GM18498 (cell line): ENCODE data around the gene RPS3.

Experiments
- ATAC-seq: cut with Tn5 transposase; IDR thresholded peaks from one replicate; pipeline ENCODE4 v1.9.1; 2021; ENCODE audit warnings: mild to moderate bottlenecking, moderate library complexity; ENCODE audit not compliant: unreplicated experiment

Gene RPS3

DNA sequence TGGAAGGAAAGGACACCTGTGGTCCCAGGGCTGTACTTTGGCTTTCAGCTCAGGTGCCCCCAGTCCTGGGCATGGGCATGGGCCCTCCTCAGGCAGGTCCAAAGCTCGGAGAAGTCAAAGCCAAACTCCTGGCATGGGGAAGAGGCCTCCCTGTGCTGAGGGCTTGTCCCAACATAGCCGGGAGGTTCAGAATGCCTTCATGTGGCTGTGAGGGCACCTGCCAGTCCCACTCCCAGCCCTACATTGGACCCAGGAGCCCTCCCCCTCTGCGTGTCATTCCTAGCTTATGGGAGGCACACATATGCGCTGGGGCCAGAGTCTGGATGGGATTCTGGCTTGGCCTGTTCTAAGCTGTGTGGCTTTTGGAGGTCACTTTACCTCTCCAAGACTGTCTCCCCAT lies 34.7 kb downstream of the RPS3 start:
- no peak for ATAC-seq

DNA sequence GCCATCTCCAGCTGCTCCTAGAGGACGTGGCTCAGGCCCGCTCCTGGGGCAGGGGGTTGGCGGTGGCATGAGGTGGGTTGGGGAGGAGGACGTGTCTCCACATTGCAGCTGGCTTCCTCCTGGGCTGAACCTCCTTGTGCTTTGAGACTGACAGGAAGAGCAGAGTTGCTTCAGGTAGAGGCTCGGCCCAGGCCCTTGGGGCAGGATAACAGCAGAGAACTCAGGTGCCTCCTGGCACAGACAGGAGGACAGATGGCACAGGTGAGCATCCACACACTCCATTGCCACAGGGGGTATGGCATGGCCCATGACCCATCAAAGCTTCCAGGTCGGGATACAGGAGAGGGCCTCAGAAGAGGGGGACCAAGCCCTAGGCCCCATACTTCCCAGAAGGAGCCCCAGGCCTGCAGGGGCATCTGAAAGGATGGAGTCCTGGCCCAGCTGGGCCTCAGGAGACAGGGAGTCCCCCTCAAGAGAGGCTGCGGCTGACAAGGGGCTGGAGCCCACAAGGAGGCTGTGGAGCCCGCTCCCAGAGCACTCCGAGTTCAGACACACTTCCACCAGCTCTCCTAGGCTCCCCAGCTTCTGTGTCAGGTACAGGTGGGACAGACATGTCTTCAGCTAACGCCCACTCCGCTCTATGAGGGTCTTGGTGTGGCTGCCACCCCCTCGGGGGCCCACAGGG lies 35.7 kb downstream of the RPS3 start:
- no peak for ATAC-seq

DNA sequence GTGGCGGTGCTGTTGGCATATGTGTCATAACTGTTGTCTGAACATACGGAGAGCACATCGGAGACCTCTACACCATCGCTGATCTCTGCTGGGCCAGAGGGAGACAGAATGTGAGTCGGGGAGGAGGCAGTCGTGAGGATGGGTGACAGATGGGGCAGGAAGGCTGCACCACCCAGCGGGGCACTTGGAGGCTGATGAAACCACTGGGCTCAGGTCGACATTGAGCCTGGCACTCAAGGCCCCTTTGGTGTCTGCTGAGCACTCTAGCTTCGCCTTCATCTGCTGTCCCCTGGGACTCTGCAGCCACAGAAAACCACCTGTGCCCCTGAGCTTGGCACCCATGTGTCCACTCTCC lies 36.2 kb downstream of the RPS3 start:
- no peak for ATAC-seq

DNA sequence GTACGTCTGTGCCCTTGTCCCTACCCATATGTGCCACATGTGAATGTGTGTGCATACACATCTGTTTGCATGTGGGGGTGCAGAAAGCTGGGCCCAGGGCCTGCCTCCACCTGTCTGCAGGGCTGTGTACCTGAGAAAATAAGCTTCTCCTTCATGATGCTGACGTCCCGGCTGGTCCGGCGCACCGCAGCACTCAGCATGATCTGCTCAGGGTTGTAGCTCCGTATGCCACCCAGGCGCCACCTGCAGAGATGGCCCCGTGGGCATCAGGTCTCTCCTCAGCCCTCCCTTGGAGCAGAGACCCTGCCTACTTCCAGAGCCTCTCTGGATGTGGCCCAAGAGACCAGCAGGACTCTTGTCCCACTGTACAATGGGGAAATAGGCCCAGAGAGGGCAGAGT lies 37.5 kb downstream of the RPS3 start:
- ATAC-seq, result no peak

DNA sequence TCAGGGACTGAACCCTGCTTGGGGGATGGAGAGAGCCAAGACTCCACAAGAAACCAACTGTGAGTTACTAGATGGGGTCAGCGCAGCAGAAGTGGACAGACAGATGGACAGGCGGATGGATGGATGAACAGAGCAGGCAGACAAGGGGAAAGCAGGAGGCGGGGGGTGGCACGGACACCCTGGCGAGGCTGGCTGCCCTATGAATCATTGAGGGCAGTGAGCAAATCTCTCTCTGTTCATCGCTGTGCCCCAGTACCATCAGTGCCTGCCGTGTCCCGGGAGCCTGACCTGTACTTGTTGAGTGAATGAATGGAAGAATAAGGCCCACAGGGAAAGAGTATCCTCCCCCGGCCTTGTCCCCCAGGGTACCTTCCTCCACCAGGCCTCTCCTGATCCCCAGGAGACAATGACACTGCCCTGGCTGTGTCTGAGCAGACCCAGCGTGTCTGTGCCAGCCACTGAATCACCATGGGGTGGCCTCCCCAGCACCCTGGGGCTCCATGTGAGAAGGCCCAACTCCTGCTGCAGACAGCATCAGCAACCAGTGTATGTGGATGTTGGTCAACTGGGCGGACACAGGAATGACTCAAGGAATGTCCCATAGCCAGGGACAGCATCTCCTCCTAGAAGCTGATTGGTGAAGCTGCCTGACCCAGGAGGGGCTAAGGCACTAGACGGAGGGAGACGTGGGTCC lies 38.8 kb downstream of the RPS3 start:
- ATAC-seq, result no peak

DNA sequence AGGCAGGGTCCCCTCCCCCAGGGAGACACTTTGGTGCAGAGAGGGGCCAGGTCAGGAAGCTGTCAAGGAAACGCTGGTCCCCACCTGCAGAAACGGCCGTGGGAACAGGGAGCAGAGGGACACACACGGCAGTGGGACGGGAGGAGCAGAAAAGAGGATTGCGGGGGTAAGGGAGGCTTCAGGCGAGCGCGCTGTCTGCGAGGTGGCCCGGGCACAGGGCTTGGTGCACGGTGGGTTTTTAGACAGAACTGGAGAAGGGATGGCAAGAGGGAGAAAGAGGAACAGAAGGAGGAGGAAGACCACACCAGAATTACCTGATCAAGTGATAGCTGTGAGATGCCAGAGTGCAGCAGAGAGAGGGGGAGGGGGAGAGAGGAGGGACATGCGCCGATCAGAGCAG lies 39.7 kb downstream of the RPS3 start:
- ATAC-seq, result no peak

DNA sequence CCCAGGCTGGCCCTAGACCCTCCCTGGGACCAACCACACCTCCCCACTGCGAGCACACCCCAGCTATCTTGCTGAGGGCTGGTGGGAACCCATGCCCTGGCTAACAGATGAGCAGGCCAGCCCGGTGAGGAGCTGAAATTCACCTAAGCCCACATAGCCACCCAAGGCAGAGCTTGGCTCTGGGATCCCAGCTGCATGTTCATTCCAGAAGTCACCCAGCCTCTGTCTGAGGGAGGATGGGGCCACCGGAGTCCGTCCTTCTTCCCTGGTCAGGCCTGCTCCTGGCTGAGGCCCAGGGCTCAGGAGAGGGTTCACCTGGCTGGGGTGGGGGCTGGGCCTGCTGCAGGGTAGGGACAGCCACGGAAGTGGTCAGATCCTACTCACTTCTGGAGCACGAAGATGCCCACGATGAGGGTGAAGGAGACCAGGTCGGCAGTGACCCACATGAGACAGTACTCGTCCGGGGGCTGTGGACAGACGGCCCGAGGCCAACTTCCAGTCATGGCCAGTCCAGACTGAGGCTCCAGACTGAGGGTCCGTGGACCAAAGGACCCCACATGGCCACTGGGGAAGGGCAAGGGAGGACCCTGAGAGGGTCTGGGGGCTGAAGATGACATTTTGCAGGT lies 40.3 kb downstream of the RPS3 start:
- no peak for ATAC-seq

DNA sequence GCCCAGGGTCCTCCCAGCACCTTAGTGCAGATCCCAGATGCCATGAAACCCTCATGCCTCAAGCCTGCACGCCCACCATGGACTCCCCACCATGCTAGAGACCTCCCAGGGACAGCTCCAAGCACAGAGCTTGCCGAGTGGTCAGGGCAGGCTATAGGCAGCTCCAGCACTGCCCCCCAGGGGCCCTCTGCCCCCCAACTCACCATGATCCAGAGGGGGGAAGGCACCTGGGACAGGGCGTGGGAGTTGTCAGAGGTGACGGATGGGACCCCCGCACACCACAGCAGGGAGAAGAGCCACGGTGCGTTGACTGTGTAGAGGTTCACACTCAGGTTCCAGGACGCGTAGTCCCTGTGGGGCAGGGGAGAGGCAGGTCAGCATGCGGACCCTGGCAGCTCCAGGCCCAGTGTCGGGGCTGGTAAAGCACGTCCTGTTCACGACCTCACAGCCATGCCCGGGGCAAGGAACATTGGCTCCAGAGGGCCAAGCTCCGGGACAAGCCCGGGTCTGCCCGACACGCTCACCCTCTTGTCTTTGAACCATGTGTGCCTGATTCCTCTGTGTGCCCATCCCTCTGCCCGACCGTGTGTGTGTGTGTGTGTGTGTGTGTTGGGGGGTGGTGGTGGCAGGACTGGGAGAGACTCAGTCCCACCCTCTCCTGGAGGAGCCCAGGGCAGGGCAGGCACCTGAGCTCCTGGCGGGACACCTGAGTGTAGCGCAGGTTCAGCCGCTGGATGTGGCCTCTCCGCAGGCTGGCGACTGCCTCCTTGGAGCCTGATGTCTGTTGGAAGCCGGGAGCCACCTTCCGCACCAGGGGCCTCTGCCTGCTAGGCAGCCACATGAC lies 41.9 kb downstream of the RPS3 start:
- no peak for ATAC-seq

DNA sequence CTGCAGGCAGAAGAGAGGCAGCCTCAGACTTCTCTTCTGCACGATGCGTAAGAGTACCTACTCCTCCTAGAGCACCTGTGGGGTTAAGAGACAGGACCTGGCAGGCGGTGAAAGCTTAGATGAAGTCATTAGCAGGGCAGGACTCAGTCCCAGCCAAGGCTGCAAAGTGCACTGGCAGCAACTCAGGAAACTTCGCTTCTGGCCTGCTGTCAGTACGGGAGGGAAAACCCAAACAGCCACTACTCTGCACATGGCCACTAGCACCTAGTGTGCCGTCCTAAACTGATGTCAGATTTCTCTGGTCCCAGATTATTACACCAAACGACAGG lies 42.5 kb downstream of the RPS3 start:
- no peak for ATAC-seq

DNA sequence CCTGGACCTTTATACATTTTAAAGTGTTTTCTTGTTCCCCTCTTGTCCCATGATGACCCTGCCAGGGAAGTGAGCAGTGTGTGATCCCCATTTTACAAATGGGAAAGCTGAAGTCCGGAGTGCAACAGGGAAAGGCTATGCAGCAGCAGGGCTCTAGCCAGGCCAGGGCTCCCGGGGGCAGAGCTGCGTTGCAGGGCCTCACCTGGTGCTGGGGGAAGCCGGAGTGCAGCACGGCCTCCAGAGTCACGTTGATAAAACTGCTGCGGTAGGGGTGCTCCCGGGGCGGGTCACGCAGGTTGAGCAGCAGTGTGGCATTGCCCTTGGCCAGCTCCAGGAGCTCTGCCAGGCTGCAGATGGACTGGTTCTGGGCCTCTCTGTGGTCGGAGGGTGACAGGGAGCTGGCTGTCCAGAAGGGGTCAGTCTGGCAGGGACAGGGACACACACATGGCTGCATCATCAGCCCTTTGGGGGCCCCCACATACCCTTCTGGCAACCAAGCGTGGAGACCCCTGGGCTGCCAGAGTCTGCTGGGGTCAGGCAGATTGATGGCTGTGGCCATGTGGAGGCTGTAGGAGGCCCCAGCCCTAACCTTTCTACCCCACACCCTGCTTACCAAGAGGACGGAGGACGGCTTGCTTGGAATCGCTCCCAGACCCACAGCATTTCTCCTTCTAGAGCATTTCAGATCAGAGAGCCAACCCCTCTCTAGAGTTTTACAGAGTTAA lies 43.0 kb downstream of the RPS3 start:
- ATAC-seq, result no peak

DNA sequence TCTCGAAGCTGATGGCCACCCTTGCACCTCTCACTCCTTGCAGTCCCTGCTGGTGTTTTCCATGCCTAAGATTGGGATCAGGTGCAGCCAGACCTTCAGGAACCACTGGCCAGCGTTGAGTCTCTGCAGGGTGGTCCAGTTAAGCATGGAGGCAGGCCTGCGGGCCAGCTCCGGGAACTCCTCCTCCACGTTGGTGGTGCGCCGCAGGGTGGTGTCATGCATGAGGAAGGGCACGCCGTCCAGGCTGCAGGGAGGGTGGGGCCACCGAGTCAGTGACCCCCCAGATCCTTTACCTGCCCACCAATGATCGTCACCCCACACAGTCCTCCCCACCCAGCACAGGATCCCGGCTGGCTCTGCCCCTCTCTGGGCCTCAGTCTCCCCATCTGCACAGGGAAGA lies 43.7 kb downstream of the RPS3 start:
- ATAC-seq, result no peak

DNA sequence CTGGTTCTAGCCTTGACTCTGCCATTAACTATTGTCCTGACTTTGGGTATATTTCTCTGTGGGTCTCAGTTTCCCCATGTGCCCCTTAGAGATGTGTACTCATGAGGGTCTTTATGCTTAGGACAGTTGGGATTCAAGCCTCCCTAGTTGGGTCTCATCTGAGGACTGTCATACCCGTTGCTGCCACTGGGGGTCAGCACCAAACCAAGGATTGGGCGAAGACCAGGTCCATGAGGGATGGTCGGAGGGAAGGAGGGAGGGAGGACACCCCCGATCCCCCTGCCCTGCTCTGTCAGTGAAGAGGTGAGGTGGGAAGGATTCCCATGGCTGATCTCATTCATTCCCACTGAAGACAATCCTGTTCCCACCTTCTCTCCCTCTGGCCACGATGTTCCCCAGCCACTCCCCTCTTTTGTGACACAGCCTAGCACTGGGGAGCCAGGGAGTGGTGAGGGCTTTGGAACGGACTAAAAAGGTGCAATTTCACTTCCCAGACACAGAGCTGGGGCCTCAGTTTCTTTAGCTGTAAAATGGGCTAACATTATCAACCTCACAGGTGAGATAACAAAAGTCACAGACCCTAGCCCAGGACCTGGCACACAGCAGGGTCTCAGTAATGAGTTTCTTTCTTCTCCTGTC lies 46.1 kb downstream of the RPS3 start:
- ATAC-seq, result no peak

DNA sequence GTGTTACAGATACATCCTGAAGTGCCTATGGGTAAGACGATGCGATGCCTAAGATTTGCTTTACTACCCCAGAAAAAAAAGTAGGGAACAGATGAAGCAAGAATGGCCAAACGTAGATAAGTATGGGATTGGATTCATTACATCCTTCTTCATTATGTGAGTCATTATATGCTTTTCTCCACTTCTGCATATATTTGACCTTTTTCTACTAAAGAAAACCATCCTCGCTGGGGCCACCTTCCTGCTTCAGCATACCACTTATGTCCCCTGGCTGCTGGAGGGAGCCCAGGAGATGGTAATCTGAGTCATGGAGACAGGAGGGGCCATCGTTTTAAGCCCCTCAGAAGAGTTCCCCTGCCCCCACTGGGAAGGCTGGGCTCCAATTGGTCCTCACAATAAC lies 48.1 kb downstream of the RPS3 start:
- ATAC-seq, result no peak

DNA sequence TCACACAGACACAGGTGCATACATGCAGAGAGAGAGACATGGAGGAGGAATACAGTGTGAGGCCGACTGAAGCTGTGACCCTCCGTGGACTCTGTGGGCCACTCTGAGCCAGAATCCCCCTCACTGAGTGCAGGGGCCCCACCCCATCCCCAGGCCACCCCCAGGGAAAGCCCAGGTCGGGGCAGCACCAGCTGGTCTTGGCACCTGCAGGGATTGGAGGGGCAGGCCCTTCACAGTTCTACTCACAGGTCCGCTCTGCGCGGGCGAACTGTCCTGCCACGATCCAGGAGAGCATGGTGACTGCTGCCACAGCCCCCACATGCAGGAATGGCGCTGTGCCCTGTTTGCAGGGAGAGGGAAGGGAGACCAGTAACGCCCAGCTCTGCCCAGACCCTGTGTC lies 50.0 kb downstream of the RPS3 start:
- no peak for ATAC-seq

DNA sequence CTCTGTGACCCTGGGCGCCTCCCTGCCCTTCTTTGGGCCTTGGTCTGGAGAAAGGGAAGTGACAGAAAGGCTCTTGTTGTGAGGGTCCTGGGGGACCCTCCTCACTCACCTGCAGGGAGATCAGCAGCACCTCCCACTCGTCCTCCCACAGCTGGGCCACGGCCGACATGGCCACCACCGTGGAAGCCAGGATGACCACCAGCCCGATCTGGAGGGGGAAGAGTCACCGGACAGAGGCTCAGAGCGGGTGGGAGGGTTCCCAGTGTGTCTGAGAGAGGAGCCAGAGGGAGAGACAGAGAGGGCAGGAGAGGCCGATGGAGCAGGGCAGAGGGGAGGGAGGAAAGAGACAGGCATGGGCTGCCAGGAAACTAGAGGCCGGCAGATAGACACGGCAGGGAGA lies 50.5 kb downstream of the RPS3 start:
- no peak for ATAC-seq

DNA sequence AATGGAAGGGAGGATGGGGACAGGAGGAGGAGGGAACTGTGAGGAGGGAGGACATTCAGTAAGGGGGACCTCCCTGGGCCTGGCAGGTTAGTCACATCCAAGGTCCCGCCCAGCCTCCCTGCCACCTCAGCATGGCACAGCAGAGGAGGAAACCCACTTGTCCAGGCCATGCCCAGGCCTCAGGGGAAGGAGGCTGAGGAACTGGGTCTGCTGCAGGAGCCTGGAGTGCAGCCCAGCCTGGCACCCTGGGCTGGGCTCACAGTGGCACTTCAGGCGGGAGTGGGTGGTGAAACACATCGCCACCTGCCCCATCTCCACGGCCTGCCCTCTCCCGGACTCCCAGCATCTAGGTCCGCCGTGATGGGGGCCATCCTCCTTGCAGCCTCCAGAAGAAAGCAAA lies 50.9 kb downstream of the RPS3 start:
- ATAC-seq, result no peak

DNA sequence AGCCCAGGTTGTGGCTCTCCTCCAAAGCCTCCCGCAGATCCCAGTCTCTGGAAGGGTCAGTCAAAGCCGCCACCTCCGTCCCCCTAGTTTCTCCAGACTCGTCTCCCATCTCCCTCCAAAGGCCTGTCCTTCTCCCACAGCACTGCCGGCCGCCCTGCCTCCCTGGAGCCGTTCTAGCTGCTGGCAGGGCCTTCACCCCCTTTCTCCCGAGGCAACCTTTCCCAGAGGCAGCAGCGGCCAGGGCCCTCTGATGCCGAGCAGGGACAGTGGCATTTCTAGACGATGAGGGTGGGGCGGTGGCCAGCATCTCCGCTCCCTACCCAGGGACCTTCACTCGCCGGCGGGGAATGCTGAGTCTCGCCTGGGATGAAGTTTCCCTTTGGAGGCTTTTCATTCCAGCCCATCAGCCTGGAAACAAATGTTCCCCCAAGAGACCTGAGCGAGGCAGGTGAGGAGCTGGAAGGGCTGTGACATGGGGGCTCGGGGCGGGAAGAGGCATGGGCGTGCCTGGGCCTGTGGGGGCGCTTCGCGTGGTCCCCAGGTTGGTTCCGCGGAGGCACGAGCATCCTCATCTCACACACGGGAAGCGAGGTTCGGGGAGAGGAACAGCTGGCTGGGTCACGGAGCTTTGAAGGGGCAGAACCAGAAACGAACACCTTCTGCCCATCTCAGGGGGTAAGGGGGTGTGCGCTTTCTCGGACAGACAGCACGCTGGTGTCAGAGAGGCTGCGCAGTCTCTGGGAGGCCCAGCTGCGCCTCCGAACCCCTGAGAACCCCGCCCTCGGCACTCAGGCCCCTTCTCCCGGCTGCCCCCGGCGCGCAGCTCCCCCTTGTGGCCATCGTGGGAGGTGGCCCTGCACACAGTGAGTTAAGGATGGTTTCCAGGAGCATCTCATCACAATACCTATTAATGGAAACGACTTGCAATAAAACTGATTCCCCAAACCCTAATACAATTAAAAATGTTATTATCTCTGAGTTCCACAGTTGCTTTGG lies 51.8 kb downstream of the RPS3 start:
- ATAC-seq, result no peak

DNA sequence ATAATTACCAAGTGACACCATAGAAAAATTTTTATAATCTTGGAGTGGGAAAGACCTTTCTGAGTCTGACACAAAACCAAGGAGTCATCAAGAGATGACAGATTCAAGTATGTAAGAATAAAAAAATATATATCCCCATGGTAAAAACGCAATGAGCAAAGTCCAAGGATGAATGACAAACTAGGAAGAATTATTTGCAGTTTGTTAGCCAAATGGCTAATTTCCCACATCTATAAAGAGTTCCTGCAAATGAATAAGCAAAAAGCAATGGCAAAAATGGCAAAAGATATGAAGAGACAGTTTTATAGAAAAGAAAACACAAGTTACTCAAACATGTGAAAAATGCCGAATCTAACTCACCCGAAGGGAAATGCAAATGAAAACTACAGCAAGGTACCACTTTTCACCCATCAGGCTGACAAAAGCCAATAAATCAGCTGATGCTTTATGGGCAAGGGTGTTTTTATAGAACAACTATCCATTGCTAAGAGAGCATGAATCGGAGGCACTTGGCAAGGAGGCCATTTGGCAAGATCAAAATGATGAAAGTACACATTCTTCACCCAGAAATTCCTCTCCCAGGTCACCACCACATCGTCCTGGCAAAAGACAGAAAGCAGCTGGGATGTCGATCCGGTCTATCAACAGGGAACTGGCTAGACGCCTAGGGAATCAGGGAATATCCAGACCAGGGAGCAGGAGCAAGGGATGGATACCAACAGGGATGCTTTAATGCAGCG lies 54.8 kb downstream of the RPS3 start:
- ATAC-seq, result no peak

DNA sequence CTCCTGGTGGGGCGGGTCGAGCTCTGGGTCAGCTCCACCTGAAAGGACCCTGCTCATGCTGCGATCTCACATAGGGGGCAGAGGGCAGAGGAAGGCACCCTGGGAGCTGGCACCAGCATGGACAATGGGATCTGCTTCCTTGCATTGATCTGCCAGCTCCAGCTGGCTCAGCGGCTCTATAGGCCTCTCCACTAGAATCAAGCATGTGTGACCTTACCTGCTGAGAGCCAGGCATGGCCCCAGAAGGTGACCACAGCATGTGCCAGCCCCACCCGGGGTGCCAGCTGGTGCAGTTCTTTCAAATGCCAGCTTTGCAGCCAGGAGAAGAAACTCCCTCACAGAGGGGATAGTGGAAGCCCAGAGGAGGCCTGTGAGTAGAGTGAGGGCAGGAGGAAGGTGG lies 55.7 kb downstream of the RPS3 start:
- no peak for ATAC-seq
